ENCODE results near the gene CKAP2.

CKAP2 gene

GRCh38 chr13:52447815-52448552 is 7.3 kb upstream of the CKAP2 start:
- Histone ChIP-seq H2BK15ac (ENCODE audit: low read depth, poor library complexity, severe bottlenecking) (no peak overlapping the region), H3K4me1 (ENCODE audit: control insufficient read depth, insufficient read depth, low read depth, low read length) (peaks cover 7% of the 10 kb centered on the region), H4K8ac (ENCODE audit: low read length) (no peak overlapping the region), H3K4ac (ENCODE audit: low read depth in 1 of 2, low read length in 2 of 2) (no peak overlapping the region), H3K4me2 (ENCODE audit: low read length, poor library complexity, severe bottlenecking) (no peak overlapping the region), H3K27me3 (ENCODE audit: control insufficient read depth in 1 of 2, insufficient read depth in 1 of 2, low read length in 2 of 2) (no peaks in the 10 kb centered on the region), H3K14ac (ENCODE audit: low read length in 2 of 2) (no peak overlapping the region), H3K18ac (ENCODE audit: low read depth in 1 of 2, low read length in 2 of 2) (no peak overlapping the region), H3K23ac (ENCODE audit: low read length in 2 of 2) (no peak overlapping the region), H4K91ac (ENCODE audit: low read length) (no peak overlapping the region), H2BK120ac (ENCODE audit: low read depth, low read length) (no peak overlapping the region), H3K4me3 (ENCODE audit: insufficient read depth in 1 of 2, low read depth in 1 of 2, low read length in 2 of 2) (peak overlapping the region in 1 of 2 experiments; percentile 81), H2AFZ (ENCODE audit: low read depth, low read length) (no peak overlapping the region), H2BK5ac (ENCODE audit: low read depth, low read length, poor library complexity, severe bottlenecking) (no peak overlapping the region), H2BK12ac (ENCODE audit: low read length in 2 of 2) (peak overlapping the region in 1 of 2 experiments; percentile 18), H3K9ac (ENCODE audit: low read length) (peak overlapping the region; percentile 89), H3K36me3 (ENCODE audit: control insufficient read depth in 1 of 2, insufficient read depth in 2 of 2, low read depth in 1 of 2, low read length in 2 of 2) (peaks cover 0 to 17% of the 10 kb centered on the region in 2 experiments), H3K79me1 (replicated peaks; ENCODE audit: low read length, poor library complexity, severe bottlenecking) (peaks cover 9% of the 10 kb centered on the region), H3K9me3 (ENCODE audit: control insufficient read depth, low read length) (no peaks in the 10 kb centered on the region), H3K27ac (ENCODE audit: low read length, poor library complexity, severe bottlenecking) (no peak overlapping the region), H2AK5ac (ENCODE audit: low read length, severe bottlenecking) (no peak overlapping the region)
- DNase-seq = no peak
- 94% methylated on average over 4 of the region's 5 CpGs for WGBS

GRCh38 chr13:52449331-52450011 is 5.8 kb upstream of the CKAP2 start:
- Histone ChIP-seq H3K79me1 (replicated peaks; ENCODE audit: low read length, poor library complexity, severe bottlenecking) (peaks cover 7% of the 10 kb centered on the region), H2AFZ (ENCODE audit: low read depth, low read length) (no peak overlapping the region), H2BK12ac (ENCODE audit: low read length in 2 of 2) (peak overlapping the region in 1 of 2 experiments; percentile 51), H3K9me3 (ENCODE audit: control insufficient read depth, low read length) (no peaks in the 10 kb centered on the region), H3K4me3 (ENCODE audit: insufficient read depth in 1 of 2, low read depth in 1 of 2, low read length in 2 of 2) (peak overlapping the region; percentile 81 to 93), H3K27ac (ENCODE audit: low read length, poor library complexity, severe bottlenecking) (peak overlapping the region; percentile 85), H2BK120ac (ENCODE audit: low read depth, low read length) (no peak overlapping the region), H3K9ac (ENCODE audit: low read length) (peak overlapping the region; percentile 89), H3K4me2 (ENCODE audit: low read length, poor library complexity, severe bottlenecking) (peak overlapping the region; percentile 75), H2AK5ac (ENCODE audit: low read length, severe bottlenecking) (no peak overlapping the region), H2BK5ac (ENCODE audit: low read depth, low read length, poor library complexity, severe bottlenecking) (no peak overlapping the region), H3K27me3 (ENCODE audit: control insufficient read depth in 1 of 2, insufficient read depth in 1 of 2, low read length in 2 of 2) (no peaks in the 10 kb centered on the region), H2BK15ac (ENCODE audit: low read depth, poor library complexity, severe bottlenecking) (no peak overlapping the region), H4K8ac (ENCODE audit: low read length) (peak overlapping the region; percentile 100), H3K23ac (ENCODE audit: low read length in 2 of 2) (peak overlapping the region in 1 of 2 experiments; percentile 89), H3K36me3 (ENCODE audit: control insufficient read depth in 1 of 2, insufficient read depth in 2 of 2, low read depth in 1 of 2, low read length in 2 of 2) (peaks cover 0 to 8% of the 10 kb centered on the region in 2 experiments), H3K4me1 (ENCODE audit: control insufficient read depth, insufficient read depth, low read depth, low read length) (peaks cover 9% of the 10 kb centered on the region), H3K14ac (ENCODE audit: low read length in 2 of 2) (peak overlapping the region in 1 of 2 experiments; percentile 99), H3K4ac (ENCODE audit: low read depth in 1 of 2, low read length in 2 of 2) (peak overlapping the region; percentile 24 to 98), H4K91ac (ENCODE audit: low read length) (peak overlapping the region; percentile 98), H3K18ac (ENCODE audit: low read depth in 1 of 2, low read length in 2 of 2) (peak overlapping the region; percentile 99 to 100)
- DNase-seq = peak; percentile 19
- WGBS = 15% methylated on average over 9 of the region's 10 CpGs

GRCh38 chr13:52450012-52450792 is 5.1 kb upstream of the CKAP2 start, which contains the start of gene VPS36:
Gene VPS36 (minus strand): TSS chr13:52450634. CDS start chr13:52450594, 40 bp downstream.
- Histone ChIP-seq H3K27ac (ENCODE audit: low read length, poor library complexity, severe bottlenecking) (peak within 1 kb of the TSS; percentile 89), H3K4ac (ENCODE audit: low read depth in 1 of 2, low read length in 2 of 2) (peak within 1 kb of the TSS; percentile 98 to 99), H3K27me3 (ENCODE audit: control insufficient read depth in 1 of 2, insufficient read depth in 1 of 2, low read length in 2 of 2) (no peaks in the 10 kb centered on the region), H3K14ac (ENCODE audit: low read length in 2 of 2) (peak within 1 kb of the TSS; percentile 99 to 100), H2BK15ac (ENCODE audit: low read depth, poor library complexity, severe bottlenecking) (peak within 1 kb of the TSS; percentile 99), H4K8ac (ENCODE audit: low read length) (peak within 1 kb of the TSS; percentile 100), H3K9me3 (ENCODE audit: control insufficient read depth, low read length) (no peaks in the 10 kb centered on the region), H3K23ac (ENCODE audit: low read length in 2 of 2) (peak within 1 kb of the TSS in 1 of 2 experiments; percentile 89), H2AK5ac (ENCODE audit: low read length, severe bottlenecking) (no peak within 1 kb of the TSS), H3K79me1 (replicated peaks; ENCODE audit: low read length, poor library complexity, severe bottlenecking) (peaks cover 7% of the 10 kb centered on the region), H3K9ac (ENCODE audit: low read length) (peak within 1 kb of the TSS; percentile 89), H3K18ac (ENCODE audit: low read depth in 1 of 2, low read length in 2 of 2) (peak within 1 kb of the TSS; percentile 99 to 100), H2BK12ac (ENCODE audit: low read length in 2 of 2) (peak within 1 kb of the TSS in 1 of 2 experiments; percentile 51), H4K91ac (ENCODE audit: low read length) (peak within 1 kb of the TSS; percentile 98), H2BK120ac (ENCODE audit: low read depth, low read length) (peak within 1 kb of the TSS; percentile 99), H3K4me1 (ENCODE audit: control insufficient read depth, insufficient read depth, low read depth, low read length) (peaks cover 9% of the 10 kb centered on the region), H3K4me2 (ENCODE audit: low read length, poor library complexity, severe bottlenecking) (peak within 1 kb of the TSS; percentile 75), H2AFZ (ENCODE audit: low read depth, low read length) (peak within 1 kb of the TSS; percentile 99), H2BK5ac (ENCODE audit: low read depth, low read length, poor library complexity, severe bottlenecking) (peak within 1 kb of the TSS; percentile 99), H3K36me3 (ENCODE audit: control insufficient read depth in 1 of 2, insufficient read depth in 2 of 2, low read depth in 1 of 2, low read length in 2 of 2) (peaks cover 0 to under 1% of the 10 kb centered on the region in 2 experiments), H3K4me3 (ENCODE audit: insufficient read depth in 1 of 2, low read depth in 1 of 2, low read length in 2 of 2) (peak within 1 kb of the TSS; percentile 81 to 93)
- WGBS = under 1% methylated on average over 72 of the region's 105 CpGs
- DNase-seq = peak; percentile 92
